Skeletal muscle tissue (tissue), 4 donors: ENCODE results near the gene YKT6. TPM values are rescaled to one million over a fixed set of nuclear protein-coding genes. Genes with fewer than 3 reads are reported as not detected.
A peak's percentile ranks its signal among the peaks of the same experiment; 100 is the strongest.

ENCODE experiments used
- H3K27ac ChIP-seq: one replicate; pipeline ENCODE4 v1.7.0; 2013; ENCODE audit warnings: mild to moderate bottlenecking, low read depth, low read length, inconsistent platforms
- H3K27me3 ChIP-seq, 3 donors: one replicate each; pipeline ENCODE4 v1.7.0; 2013; ENCODE audit warnings: low read length in 3 of 3; ENCODE audit not compliant: control insufficient read depth in 3 of 3, insufficient read depth in 3 of 3
- H3K36me3 ChIP-seq, 3 donors: one replicate each; pipeline ENCODE4 v1.7.0; 2013; ENCODE audit warnings: low read length in 3 of 3; ENCODE audit not compliant: control insufficient read depth in 3 of 3, insufficient read depth in 3 of 3
- H3K4me1 ChIP-seq, 3 donors: one replicate each; pipeline ENCODE4 v1.7.0; 2013; ENCODE audit warnings: low read length in 3 of 3, mild to moderate bottlenecking in 3 of 3; ENCODE audit not compliant: control insufficient read depth in 3 of 3, insufficient read depth in 3 of 3
- H3K4me3 ChIP-seq, 3 donors: one replicate each; pipeline ENCODE4 v1.7.0; 2013; ENCODE audit warnings: low read length in 3 of 3
- H3K9ac ChIP-seq, 3 donors: one replicate each; pipeline ENCODE4 v1.7.0; 2013; ENCODE audit warnings: low read length in 3 of 3, mild to moderate bottlenecking in 3 of 3, moderate library complexity in 2 of 3, low read depth in 1 of 3
- H3K9me3 ChIP-seq, 3 donors: one replicate each; pipeline ENCODE4 v1.7.0; 2013; ENCODE audit warnings: low read length in 3 of 3; ENCODE audit not compliant: control insufficient read depth in 3 of 3
- total RNA-seq: library from RNA; depleted of rRNA; stranded (reverse); fragments of >200 nt; gene quantifications from one replicate; pipeline ENCODE4 v1.2.3, GENCODE V29; 2014
- donor health status: Osteomylitis.

YKT6 gene
- total RNA-seq, 1 donor from 2014 or later = 40.7 TPM

DNA sequence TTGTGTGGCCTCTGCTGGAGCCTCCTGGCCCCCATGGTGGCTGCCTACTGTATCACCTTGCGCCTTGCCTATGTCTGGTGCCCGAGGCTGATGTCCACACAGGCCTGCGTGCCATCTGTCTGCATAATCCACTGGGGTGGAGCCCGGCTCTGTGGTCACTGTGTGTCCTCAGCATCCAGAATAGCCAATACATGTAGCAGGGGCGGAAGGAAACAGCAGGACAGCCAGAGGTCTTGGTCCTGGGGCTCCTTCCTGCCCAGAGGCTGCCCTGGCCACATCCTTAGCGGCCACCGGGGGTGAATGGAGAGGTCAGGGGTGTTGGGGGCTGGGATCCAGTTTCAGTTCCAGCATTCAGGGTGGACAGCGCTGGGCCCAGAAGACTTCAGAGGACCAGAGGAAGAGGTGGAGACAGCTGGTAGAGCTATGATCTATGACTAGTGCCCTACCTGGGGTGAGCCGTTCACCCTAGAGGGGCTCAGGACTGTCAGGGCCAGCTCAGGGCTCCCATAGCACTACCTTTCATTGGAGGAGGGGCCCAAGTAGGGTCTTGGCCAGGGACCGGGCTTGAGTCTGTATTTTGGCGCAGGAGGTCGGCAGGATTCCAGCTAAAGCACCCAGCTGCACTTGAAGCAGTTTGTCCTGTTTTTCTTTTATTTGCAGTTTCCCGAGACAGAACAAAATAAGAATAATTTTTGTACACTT lies 15.9 kb downstream of the YKT6 start:
- Histone ChIP-seq H3K36me3 (peaks cover 4 to 16% (median 11%) of the 10 kb centered on the region in 3 donors), H3K9ac (peak overlapping the region in 2 of 3 donors; percentile 23 to 45), H3K9me3 (no peaks in the 10 kb centered on the region), H3K4me1 (peaks cover 23 to 55% (median 32%) of the 10 kb centered on the region in 3 donors), H3K4me3 (no peak overlapping the region), H3K27ac (peak overlapping the region; percentile 64), H3K27me3 (no peaks in the 10 kb centered on the region)

DNA sequence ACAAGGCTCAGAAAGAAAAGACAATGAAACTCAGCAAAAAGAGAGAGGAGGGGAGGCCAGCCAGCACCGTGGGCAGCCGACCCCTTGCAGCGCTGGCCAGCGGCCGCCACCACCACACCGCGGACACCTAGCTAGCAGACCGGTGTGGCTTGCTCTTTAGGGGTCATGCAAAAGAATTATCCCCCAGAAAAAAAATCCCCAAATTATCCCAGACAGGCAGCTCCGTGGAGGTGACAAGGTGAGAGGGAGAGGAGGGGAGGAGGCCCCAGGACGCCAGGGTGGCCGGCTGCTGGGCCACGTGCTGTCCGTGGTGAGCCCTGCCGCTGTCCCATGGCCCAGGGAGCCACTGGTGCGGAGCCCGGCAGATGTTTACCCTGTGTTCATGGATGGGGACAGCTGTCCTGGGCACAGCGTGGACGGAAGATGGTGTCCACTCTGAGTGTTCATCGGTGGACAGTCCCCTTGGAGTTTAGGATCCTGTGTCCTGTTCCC lies 16.5 kb downstream of the YKT6 start:
- no peaks in the 10 kb centered on the region for H3K9me3 ChIP-seq
- H3K27me3 ChIP-seq = no peaks in the 10 kb centered on the region
- H3K4me3 ChIP-seq = no peak overlapping the region
- H3K36me3 ChIP-seq = peaks cover 0 to 12% (median 7%) of the 10 kb centered on the region in 3 donors
- peak overlapping the region in 1 of 3 donors; percentile 45 for H3K9ac ChIP-seq
- H3K27ac ChIP-seq = peak overlapping the region; percentile 64
- H3K4me1 ChIP-seq = peaks cover 23 to 55% (median 32%) of the 10 kb centered on the region in 3 donors

DNA sequence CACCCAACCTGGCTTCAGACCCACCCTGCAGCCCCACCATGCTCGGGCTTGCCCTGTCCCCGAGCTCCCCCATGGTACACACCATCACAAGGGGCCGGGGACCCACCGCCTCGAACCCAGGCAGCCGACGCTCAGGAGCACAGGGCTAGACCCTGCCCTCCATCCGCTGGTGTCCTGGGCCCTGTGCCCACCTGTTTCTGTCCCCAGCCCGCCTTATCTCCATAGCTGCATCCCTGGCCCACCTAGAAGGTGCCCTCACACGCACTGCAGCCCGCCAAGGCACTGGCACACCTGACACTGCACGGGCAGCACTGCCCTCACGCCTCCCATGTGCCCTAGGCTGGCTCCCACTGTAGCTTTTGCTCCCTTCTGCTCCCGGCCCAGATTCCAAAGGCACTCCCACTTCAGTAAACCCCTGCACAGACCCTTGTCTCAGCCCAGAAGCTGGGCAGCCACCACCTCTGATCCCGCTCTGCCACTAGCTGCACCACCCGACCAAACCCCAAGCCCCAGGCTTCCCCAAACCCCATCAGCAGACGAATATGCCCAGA lies 17.1 kb downstream of the YKT6 start:
- Histone ChIP-seq H3K4me1 (peaks cover 23 to 52% (median 29%) of the 10 kb centered on the region in 3 donors), H3K9ac (no peak overlapping the region), H3K4me3 (no peak overlapping the region), H3K36me3 (peaks cover 2 to 8% (median 7%) of the 10 kb centered on the region in 3 donors), H3K27me3 (no peaks in the 10 kb centered on the region), H3K9me3 (no peaks in the 10 kb centered on the region), H3K27ac (peak overlapping the region; percentile 36)

DNA sequence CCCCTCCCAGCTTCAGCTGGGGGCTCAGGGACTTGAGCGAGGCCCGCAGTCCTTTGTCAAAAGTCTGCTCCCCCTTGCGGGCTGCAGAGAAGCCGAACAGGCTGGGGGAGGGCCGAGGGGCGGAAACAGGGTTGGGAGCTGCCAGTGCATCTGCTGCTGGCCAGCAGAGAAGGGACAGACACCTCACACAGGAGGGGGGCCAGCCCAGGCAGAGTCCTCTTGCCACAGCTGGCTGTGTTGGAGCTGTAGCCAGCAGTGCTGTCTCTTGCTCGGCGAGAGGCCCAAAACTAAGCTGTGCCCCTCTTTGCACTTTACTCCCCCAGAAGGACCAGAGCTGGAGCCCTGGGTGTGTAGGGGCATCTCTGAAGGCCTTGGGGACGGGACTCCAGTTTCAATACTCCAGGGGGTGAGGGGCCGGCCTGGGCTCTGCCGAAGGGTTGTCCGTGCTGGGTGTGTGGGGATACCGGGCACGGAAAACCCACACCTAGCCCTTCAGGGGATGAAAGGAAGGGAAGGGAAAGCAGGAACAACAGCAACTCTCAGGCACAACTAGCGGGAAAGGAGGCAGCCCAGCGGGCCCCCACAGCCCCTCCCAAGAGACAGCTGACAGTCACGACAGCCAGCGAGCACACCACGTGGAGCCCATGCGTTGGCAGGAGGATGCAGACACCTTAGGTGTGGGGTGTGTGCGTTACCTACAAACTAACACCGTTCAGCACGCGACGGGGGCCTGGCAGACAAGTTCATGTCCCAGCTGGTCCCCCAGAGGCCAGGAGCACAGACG lies 17.8 kb downstream of the YKT6 start:
- no peak overlapping the region for H3K4me3 ChIP-seq
- H3K9me3 ChIP-seq = no peaks in the 10 kb centered on the region
- H3K27ac ChIP-seq = peak overlapping the region; percentile 36
- H3K27me3 ChIP-seq = no peaks in the 10 kb centered on the region
- H3K9ac ChIP-seq = no peak overlapping the region
- H3K4me1 ChIP-seq = peaks cover 16 to 45% (median 22%) of the 10 kb centered on the region in 3 donors
- H3K36me3 ChIP-seq = peaks cover 4 to 6% (median 5%) of the 10 kb centered on the region in 3 donors

DNA sequence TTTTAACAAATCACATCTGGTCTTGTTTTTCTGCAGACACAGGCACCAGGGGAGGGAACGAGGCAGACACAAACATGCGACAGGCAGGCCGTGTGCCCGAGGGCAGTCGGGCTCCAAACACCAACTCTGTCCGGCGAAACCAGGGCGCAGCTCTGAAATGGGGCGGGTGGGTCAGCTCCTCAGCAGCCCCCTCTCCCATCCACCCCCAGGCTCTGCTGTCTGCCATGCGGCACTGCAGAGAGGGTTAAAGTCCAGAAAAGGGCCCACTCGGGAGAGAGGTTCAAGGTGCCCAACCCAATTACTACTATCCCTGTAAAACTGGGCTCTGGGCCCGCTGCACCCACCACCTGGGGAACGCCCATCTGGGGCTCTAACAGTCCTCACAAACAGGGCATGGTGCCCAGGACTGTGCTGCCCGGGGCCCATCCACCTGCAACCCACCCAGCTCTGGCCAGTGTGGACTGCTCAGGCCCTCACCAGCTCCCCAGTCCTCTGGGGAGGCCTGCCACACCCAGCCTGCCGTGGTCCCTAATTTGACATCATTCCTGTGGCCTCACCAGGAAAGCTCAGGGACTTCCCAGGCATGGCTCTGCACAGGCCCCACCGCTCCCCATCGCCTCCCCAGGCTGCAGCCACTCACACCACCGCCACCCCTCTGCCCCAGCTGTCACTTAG lies 18.7 kb downstream of the YKT6 start:
- peaks cover 0 to 3% (median 0%) of the 10 kb centered on the region in 3 donors for H3K27me3 ChIP-seq
- H3K9ac ChIP-seq = no peak overlapping the region
- H3K27ac ChIP-seq = no peak overlapping the region
- peaks cover 15 to 36% (median 22%) of the 10 kb centered on the region in 3 donors for H3K4me1 ChIP-seq
- H3K9me3 ChIP-seq = no peaks in the 10 kb centered on the region
- peaks cover 4 to 6% (median 5%) of the 10 kb centered on the region in 3 donors for H3K36me3 ChIP-seq
- H3K4me3 ChIP-seq = no peak overlapping the region

DNA sequence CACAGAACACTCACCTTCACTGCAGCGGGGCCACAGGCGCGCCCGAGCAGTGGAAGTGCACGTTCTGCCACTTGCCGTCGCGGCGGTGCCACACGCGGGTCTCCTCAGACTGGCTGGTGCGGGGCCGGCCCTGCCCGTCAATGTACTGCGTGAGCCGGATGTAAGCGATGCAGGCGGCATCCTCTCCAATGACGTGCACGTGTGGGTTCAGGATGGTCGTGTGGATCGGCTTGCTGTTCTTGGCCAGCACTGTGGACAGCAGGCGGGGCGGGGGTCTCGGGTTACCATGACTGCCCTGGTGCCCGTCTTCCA lies 19.2 kb downstream of the YKT6 start:
- no peak overlapping the region for H3K4me3 ChIP-seq
- H3K9ac ChIP-seq = no peak overlapping the region
- peaks cover 0 to 3% (median 0%) of the 10 kb centered on the region in 3 donors for H3K27me3 ChIP-seq
- peaks cover 14 to 33% (median 24%) of the 10 kb centered on the region in 3 donors for H3K4me1 ChIP-seq
- H3K27ac ChIP-seq = no peak overlapping the region
- H3K36me3 ChIP-seq = peaks cover 4 to 6% (median 5%) of the 10 kb centered on the region in 3 donors
- H3K9me3 ChIP-seq = no peaks in the 10 kb centered on the region

DNA sequence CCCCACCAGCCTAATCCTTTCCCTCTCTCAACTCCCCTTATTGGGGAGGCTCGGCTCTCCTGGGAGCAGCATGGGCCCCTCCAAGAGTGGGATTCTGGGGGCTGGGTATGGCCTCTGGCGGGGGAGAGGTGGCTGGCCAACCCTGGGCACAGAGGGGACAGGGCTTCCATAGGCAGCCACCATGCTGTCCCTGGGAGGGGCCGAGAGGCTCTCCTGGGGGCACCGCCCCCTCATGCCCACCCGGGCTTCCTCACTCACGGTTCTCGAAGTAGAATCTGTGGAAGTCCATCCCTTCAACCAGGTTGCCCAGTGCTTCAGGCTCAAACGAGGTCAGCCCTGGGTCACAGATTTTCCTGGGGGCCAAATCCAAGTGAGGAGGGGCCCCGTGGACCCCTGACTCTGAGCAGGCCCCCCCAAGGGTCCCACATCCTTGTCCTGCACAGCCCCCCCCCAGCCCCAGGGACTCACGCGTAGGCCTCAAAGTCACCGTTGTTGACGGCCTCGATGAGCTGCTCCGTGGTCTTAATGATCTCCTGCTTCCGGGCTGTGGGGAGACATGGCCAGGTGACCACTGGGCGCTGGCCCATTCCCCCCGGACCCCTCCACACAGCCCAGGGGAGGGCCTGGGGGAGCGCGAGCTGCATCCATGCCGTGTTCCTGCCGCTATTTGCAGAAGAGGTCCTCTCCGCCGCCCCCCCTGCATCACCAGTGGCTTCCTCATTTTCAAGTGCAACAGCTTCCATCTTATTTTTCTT lies 19.8 kb downstream of the YKT6 start:
- H3K27ac ChIP-seq = no peak overlapping the region
- H3K4me3 ChIP-seq = no peak overlapping the region
- H3K9ac ChIP-seq = no peak overlapping the region
- H3K27me3 ChIP-seq = peaks cover 0 to 3% (median 0%) of the 10 kb centered on the region in 3 donors
- H3K9me3 ChIP-seq = no peaks in the 10 kb centered on the region
- peaks cover 16 to 36% (median 29%) of the 10 kb centered on the region in 3 donors for H3K4me1 ChIP-seq
- peaks cover 4 to 6% (median 5%) of the 10 kb centered on the region in 3 donors for H3K36me3 ChIP-seq

DNA sequence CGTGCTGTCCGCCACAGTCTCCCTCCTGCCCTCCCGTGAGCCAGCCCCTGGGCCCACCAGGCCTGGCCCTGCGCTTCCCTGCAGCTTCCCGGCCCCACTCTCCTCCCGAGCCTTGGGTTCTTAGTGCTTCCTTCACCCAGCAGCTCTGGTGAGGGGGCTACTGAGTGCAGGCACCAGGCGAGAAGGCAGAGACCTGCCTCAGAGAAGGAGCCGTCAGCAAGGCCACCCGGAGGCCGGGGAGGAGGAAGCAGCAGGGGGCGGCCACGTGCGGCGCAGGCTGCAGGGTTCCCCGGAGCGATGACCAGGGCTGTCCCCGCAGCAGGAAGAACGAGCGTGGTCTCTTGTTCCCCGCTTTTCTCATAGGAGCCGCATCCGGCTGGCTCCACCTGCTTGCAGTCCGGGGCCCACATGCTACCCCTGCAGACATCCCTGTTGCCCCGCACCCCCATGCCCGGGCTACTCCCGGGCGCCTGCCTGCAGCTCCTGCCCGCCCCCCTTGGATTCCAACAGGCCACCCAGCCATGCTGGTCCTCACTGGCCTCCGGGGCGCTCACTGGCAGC lies 20.5 kb downstream of the YKT6 start:
- no peak overlapping the region for H3K4me3 ChIP-seq
- peaks cover 18 to 35% (median 32%) of the 10 kb centered on the region in 3 donors for H3K4me1 ChIP-seq
- no peak overlapping the region for H3K27ac ChIP-seq
- H3K27me3 ChIP-seq = peaks cover 0 to 5% (median 0%) of the 10 kb centered on the region in 3 donors
- no peak overlapping the region for H3K9ac ChIP-seq
- H3K36me3 ChIP-seq = peaks cover 4 to 6% (median 5%) of the 10 kb centered on the region in 3 donors
- no peaks in the 10 kb centered on the region for H3K9me3 ChIP-seq

DNA sequence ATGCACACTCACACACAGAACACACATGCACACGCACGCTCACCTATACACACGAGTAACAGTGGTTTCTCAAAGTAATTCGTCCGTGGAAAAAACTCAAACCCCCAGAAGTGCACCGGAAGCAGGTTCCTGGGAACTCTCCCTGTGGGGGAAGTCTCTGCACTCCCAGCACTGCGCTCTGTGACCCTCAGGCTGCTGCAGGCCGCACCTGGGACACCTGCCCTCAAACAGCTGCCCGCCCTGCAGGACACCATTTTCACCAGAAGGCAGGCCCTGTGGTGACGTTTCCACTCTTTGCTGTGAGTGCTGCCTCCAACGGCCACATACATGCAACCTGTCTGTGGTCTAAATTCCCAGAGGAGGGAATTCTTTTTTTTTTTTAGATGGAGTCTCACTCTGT lies 21.3 kb downstream of the YKT6 start:
- H3K27me3 ChIP-seq = peaks cover 0 to 5% (median 0%) of the 10 kb centered on the region in 3 donors
- H3K4me1 ChIP-seq = peaks cover 13 to 30% (median 26%) of the 10 kb centered on the region in 3 donors
- H3K4me3 ChIP-seq = no peak overlapping the region
- H3K27ac ChIP-seq = no peak overlapping the region
- H3K9me3 ChIP-seq = no peaks in the 10 kb centered on the region
- H3K36me3 ChIP-seq = peaks cover 4 to 6% (median 5%) of the 10 kb centered on the region in 3 donors
- H3K9ac ChIP-seq = no peak overlapping the region
